HEK293T (cell line): ENCODE measurements around the gene P2RX2.

ENCODE experiments used
- CTCF ChIA-PET: fragments of 350-600 bp; formaldehyde crosslinking; extraction: SDS; loops from one replicate; lab custom pipeline; 2021; ENCODE audit warnings: antibody characterized with exemption, inconsistent platforms; lab: Yijun Ruan, JAX
- POLR2A ChIA-PET: fragments of 350-600 bp; formaldehyde crosslinking; extraction: SDS; loops from one replicate; lab custom pipeline; 2020; ENCODE audit warnings: antibody characterized with exemption, inconsistent platforms; lab: Yijun Ruan, JAX
- DNase-seq: peaks from one replicate; pipeline ENCODE4 v3.0.0; 2012; ENCODE audit warnings: mixed read lengths; ENCODE audit errors: extremely low spot score
- ARNT ChIP-seq: fragments of 450-650 bp; IDR thresholded peaks from 2 replicates; pipeline ENCODE4 v1.6.1; 2017; ENCODE audit warnings: mild to moderate bottlenecking
- BHLHE40 ChIP-seq: fragments of 450-650 bp; IDR thresholded peaks from 2 replicates; pipeline ENCODE4 v1.6.1; 2016; ENCODE audit warnings: mild to moderate bottlenecking, moderate library complexity, borderline replicate concordance
- CTBP1 ChIP-seq: fragments of 450-650 bp; IDR thresholded peaks from 2 replicates; pipeline ENCODE4 v1.6.1; 2016; ENCODE audit warnings: borderline replicate concordance
- ELF4 ChIP-seq: fragments of 450-650 bp; IDR thresholded peaks from 2 replicates; pipeline ENCODE4 v1.6.1; 2017; ENCODE audit warnings: antibody characterized with exemption
- FOXA1 ChIP-seq: fragments of 450-650 bp; IDR thresholded peaks from 2 replicates; pipeline ENCODE4 v1.6.1; 2016; ENCODE audit warnings: mild to moderate bottlenecking
- FOXK2 ChIP-seq: fragments of 450-650 bp; IDR thresholded peaks from 2 replicates; pipeline ENCODE4 v1.6.1; 2016; ENCODE audit warnings: mild to moderate bottlenecking
- FOXM1 ChIP-seq: fragments of 450-650 bp; IDR thresholded peaks from 2 replicates; pipeline ENCODE4 v1.6.1; 2017; ENCODE audit warnings: mild to moderate bottlenecking, borderline replicate concordance
- HDGF ChIP-seq: fragments of 450-650 bp; IDR thresholded peaks from 2 replicates; pipeline ENCODE4 v1.6.1; 2017; ENCODE audit warnings: antibody characterized with exemption, borderline replicate concordance
- L3MBTL2 ChIP-seq: fragments of 450-650 bp; conservative IDR thresholded peaks from 2 replicates; pipeline ENCODE4 v1.6.1; 2016; ENCODE audit warnings: mild to moderate bottlenecking
- LEF1 ChIP-seq: fragments of 450-650 bp; IDR thresholded peaks from 2 replicates; pipeline ENCODE4 v1.6.1; 2017; ENCODE audit warnings: mild to moderate bottlenecking, borderline replicate concordance
- NFRKB ChIP-seq: fragments of 450-650 bp; IDR thresholded peaks from 2 replicates; pipeline ENCODE4 v1.6.1; 2016; ENCODE audit warnings: mild to moderate bottlenecking, moderate library complexity
- SP1 ChIP-seq: fragments of 450-650 bp; IDR thresholded peaks from 2 replicates; pipeline ENCODE4 v1.6.1; 2017
- SUZ12 ChIP-seq: fragments of 450-650 bp; IDR thresholded peaks from 2 replicates; pipeline ENCODE4 v1.6.1; 2016; ENCODE audit warnings: mild to moderate bottlenecking
- TARDBP ChIP-seq: fragments of 450-650 bp; IDR thresholded peaks from 2 replicates; pipeline ENCODE4 v1.6.1; 2016
- ZNF384 ChIP-seq: fragments of 450-650 bp; IDR thresholded peaks from 2 replicates; pipeline ENCODE4 v1.6.1; 2016
- TF ChIP-seq, protein P1 (sequence below): fragments of 450-650 bp; IDR thresholded peaks from 2 replicates; pipeline ENCODE4 v1.6.1; 2016

P2RX2 gene

GRCh38 chr12:132649226-132649945 lies 30.8 kb downstream of the P2RX2 start:
- ChIA-PET CTCF (interaction anchor here (1.5 kb wide), 1 partner anchor 11 kb away, joined by 4 read pairs; no protein-coding TSS in a partner anchor), POLR2A (no interaction called here)
- TF ChIP-seq ARNT, result no peak
- no peak for TF ChIP-seq FOXM1
- TF ChIP-seq ELF4, result no peak
- no peak for TF ChIP-seq SUZ12
- no peak for TF ChIP-seq CTBP1
- no peak for TF ChIP-seq BHLHE40
- TF ChIP-seq TARDBP, result no peak
- no peak for TF ChIP-seq L3MBTL2
- TF ChIP-seq ZNF384, result no peak
- no peak for TF ChIP-seq FOXA1
- TF ChIP-seq HDGF, result no peak
- TF ChIP-seq LEF1, result no peak
- TF ChIP-seq FOXK2, result no peak
- TF ChIP-seq SP1, result no peak
- TF ChIP-seq NFRKB, result no peak
- TF ChIP-seq, protein P1, sequence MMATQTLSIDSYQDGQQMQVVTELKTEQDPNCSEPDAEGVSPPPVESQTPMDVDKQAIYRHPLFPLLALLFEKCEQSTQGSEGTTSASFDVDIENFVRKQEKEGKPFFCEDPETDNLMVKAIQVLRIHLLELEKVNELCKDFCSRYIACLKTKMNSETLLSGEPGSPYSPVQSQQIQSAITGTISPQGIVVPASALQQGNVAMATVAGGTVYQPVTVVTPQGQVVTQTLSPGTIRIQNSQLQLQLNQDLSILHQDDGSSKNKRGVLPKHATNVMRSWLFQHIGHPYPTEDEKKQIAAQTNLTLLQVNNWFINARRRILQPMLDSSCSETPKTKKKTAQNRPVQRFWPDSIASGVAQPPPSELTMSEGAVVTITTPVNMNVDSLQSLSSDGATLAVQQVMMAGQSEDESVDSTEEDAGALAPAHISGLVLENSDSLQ, result no peak
- DNase-seq, result no peak

DNA sequence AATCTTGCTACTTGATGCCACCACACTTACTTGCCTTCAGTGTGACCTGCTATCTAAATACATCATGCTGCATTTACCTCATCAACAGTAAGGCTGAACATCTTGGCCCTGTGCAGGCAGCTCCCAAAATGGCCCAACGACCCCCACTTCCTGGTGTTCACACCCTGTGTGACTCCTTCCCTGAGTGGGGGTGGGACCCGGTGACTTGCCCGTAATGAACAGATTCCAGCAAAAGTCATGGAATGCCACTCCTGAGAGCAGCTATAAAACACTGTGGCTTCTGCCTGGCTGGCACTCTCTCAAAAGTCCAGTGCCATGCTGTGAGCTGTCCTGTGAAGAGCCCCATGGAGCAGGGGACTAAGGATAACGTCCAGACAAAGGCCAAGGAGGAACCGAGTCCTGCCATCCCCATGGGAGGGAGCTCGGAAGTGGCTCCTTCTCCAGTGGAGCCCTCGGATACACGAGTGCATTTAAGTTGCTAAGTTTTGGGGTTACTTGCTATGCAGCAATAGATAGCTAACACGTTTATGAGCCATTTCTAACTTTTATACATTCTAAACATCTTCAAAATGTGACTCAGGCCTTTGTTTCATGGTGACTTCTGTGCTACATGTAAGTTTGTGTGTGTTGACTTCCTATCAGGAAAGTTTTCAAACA lies 33.0 kb downstream of the P2RX2 start:
- ChIA-PET CTCF (interaction anchor here (0.6 kb wide), 1 partner anchor 94 kb away, joined by 3 read pairs; no protein-coding TSS in a partner anchor), POLR2A (no interaction called here)
- no peak for DNase-seq
- no peak for TF ChIP-seq BHLHE40
- TF ChIP-seq TARDBP, result no peak
- no peak for TF ChIP-seq NFRKB
- no peak for TF ChIP-seq FOXK2
- no peak for TF ChIP-seq SP1
- no peak for TF ChIP-seq L3MBTL2
- TF ChIP-seq, protein P1, result no peak
- no peak for TF ChIP-seq ELF4
- no peak for TF ChIP-seq ARNT
- no peak for TF ChIP-seq FOXA1

DNA sequence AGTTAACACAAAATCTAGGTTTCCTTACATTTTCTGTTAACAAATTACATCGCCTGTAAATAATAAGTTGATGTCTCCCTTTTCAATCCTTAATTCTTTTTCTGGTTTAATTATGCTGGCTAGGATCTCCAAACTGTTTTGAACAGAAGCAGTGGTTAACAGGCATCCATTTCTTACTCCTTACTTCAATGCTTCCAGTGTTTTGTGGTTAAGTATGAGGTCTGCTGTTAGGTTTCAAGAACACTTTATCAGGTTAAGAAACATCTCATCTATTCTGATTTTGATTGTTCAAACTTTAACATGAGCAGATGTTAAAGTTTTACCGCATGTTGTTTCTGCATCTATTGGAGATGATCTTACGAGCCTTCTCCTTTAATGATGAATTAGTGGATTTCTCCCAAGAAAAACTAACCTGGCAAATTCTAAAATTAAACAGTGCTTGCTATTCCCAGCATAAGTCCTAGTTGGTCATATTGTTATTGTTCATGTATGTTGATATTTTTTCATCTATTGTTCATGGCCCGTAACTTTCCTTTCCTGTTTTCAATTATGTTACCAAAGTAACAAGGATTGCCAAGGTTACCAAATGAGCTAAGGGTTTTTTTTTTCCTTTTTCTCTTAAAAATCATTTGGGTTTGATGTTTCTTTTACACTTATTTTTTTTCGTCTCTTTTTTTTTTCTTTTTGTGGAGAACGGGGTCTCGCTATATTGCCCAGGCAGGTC lies 35.2 kb downstream of the P2RX2 start:
- ChIA-PET CTCF (interaction anchor here (1.0 to 1.3 kb wide), 2 partner anchors 15 to 20 kb away, joined by 4 read pairs; no protein-coding TSS in a partner anchor), POLR2A (no interaction called here)
- DNase-seq, result no peak
- TF ChIP-seq L3MBTL2 (no peak), HDGF (no peak), ELF4 (no peak), NFRKB (no peak), TARDBP (no peak), ARNT (no peak), CTBP1 (no peak)

DNA sequence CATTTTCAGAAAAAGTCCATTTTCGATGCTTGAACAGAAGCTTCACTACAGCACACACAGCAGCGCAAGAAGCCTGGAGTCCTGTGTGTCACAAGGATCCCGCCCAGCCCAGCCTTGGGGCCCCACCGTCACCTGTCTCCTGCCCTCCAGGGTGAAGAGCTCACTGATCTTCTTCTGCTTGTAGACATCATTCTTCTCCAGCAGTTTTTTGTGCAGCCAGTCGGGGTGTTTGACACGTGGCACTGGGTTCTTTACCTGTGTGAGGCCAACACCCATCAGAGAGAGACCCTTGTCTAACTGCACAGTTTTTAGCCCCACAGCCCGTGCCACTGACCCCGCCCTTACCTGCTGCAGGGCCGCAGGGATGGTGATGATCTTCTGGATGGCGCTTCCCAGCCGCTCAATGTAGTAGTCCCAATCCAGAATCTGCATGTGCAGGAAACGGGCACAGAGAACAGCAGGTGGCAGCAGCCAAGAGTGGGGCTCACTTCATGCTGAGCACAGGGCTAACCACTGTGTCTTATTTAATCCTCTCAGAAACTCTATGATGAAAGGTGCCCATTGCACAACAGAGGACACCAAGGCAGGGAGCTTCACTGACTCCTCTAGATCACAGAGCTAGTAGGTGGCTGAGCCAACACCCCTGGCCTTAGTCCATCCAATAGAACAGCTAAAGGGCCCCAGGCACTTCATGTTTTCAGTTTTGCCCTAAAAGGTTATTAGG lies 38.6 kb downstream of the P2RX2 start:
- no peak for DNase-seq
- no peak for TF ChIP-seq TARDBP
- TF ChIP-seq ELF4, result no peak
- TF ChIP-seq FOXA1, result no peak
- TF ChIP-seq BHLHE40, result no peak
- no peak for TF ChIP-seq HDGF
- TF ChIP-seq, protein P1, result no peak
- TF ChIP-seq SUZ12, result no peak
- TF ChIP-seq FOXK2, result no peak
- TF ChIP-seq SP1, result no peak
- TF ChIP-seq NFRKB, result no peak
- no peak for TF ChIP-seq CTBP1
- TF ChIP-seq ZNF384, result no peak
- no peak for TF ChIP-seq L3MBTL2
- TF ChIP-seq ARNT, result no peak
- no peak for TF ChIP-seq LEF1
- no peak for TF ChIP-seq FOXM1
- ChIA-PET POLR2A (no interaction called here), CTCF (no interaction called here)

DNA sequence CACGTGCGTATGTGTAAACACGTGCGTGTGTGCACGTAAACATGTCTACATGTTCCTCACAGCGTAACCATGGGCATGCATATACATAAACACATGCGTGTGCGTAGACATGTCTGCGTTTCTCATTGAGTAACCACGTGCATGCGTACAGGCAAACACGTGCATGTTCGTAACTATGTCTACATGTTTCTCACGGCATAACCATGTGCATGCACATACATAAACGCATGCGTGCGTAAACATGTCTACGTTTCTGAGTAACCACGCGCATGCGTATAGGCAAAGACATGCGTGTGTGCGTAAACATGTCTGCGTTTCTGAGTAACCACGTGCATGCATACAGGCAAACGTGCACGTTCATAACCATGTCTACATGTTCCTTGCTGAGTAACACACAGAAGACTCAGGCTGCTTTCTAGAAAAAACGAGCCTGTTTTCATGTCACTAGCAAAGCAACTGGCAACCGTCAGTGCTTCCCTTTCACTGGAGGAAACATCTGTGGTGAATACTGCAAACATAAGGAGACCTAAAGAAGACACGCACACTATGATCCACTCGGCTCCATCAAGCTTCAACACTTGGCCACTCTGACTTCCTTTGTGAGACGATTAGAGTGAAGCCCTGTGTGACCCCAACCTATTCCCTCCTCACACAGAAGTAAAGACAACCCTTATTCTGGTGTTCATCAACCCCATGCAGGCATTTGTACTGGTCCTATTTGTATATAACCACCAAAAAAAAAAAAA lies 39.7 kb downstream of the P2RX2 start:
- TF ChIP-seq SP1, result no peak
- TF ChIP-seq LEF1, result no peak
- TF ChIP-seq, protein P1, result no peak
- no peak for TF ChIP-seq FOXA1
- no peak for TF ChIP-seq ELF4
- DNase-seq, result no peak
- ChIA-PET POLR2A (no interaction called here), CTCF (interaction anchor here (0.6 kb wide), 1 partner anchor 44 kb away, joined by 4 read pairs; no protein-coding TSS in a partner anchor)
